ENCODE measurements around the gene DUSP3. TPM values are rescaled to one million over a fixed set of nuclear protein-coding genes. Genes with fewer than 3 reads are reported as not detected.

The DUSP3 gene
- total RNA-seq, 3 donors from 2014 or later: 46.9 to 123 (median 62.9) TPM

GRCh38 chr17:43717913-43718312 lies 60.9 kb downstream of the DUSP3 start:
- no peak for TF ChIP-seq CTCF (IDR thresholded peaks at IDR 0.05)
- ATAC-seq: no peak

More at GRCh38 chr17:43717913-43718312, 60.9 kb downstream of the DUSP3 start:
- Histone ChIP-seq H3K4me1 (ENCODE audit: low read depth) (peaks cover 11% of the 10 kb centered on the region), H3K4me3 (no peak overlapping the region), H3K36me3 (ENCODE audit: low read depth) (no peaks in the 10 kb centered on the region), H3K9me3 (no peaks in the 10 kb centered on the region)
- no peak for DNase-seq
- intact Hi-C loops (cut with DNase I, micrococcal nuclease): no loop called here

Other genes with a start within 250 kb of the DUSP3 start
- under 1 TPM; 0.67 to 0.72 (median 0.70) TPM for gene ETV4, start 232.6 kb downstream of the DUSP3 start, total RNA-seq
- gene MEOX1, start 117.1 kb downstream of the DUSP3 start, total RNA-seq: 1 to 10 TPM; 1.4 to 3.5 (median 1.4) TPM
- gene SOST, start 20.2 kb downstream of the DUSP3 start, total RNA-seq: not detected
- not detected for gene CFAP97D1, start 1.5 kb upstream of the DUSP3 start, total RNA-seq
- 1 to 10 TPM; 1.8 to 8.6 (median 3.7) TPM for gene MPP3, start 54.2 kb upstream of the DUSP3 start, total RNA-seq
- gene CD300LG, start 68.2 kb upstream of the DUSP3 start, total RNA-seq: 1 to 10 TPM in 1 of 3 donors, not detected in 2; 1.3 TPM
- 10 to 100 TPM in 1 of 3 donors, 1 to 10 TPM in 1, under 1 TPM in 1; 0.55 to 13.2 (median 1.1) TPM for gene MPP2, start 128.6 kb upstream of the DUSP3 start, total RNA-seq
- 1 to 10 TPM in 1 of 3 donors, not detected in 2; 1.5 TPM for gene PPY, start 163.5 kb upstream of the DUSP3 start, total RNA-seq
- gene PYY, start 175.0 kb upstream of the DUSP3 start, total RNA-seq: 100 to 1,000 TPM in 1 of 3 donors, 10 to 100 TPM in 2; 22.0 to 141 (median 55.4) TPM
- 10 to 100 TPM in 1 of 3 donors, 1 to 10 TPM in 2; 6.1 to 21.4 (median 7.0) TPM for gene NAGS, start 225.6 kb upstream of the DUSP3 start, total RNA-seq
- 10 to 100 TPM; 23.0 to 27.7 (median 23.8) TPM for gene TMEM101, start 236.0 kb upstream of the DUSP3 start, total RNA-seq

All from mucosa of descending colon (tissue), 3 donors.